ENCODE data around the gene ZNF512.
A peak's percentile ranks its signal among the peaks of the same experiment; 100 is the strongest.

ZNF512 gene

GRCh38 chr2:27640722-27641245 is 57.9 kb downstream of the ZNF512 start:
- no peak for DNase-seq

- DNase-seq: no peak
These were observed 62.4 kb downstream of the ZNF512 start for GRCh38 chr2:27645197-27645596.

- no peak for DNase-seq
These were observed 64.4 kb downstream of the ZNF512 start for GRCh38 chr2:27647289-27647688.

GRCh38 chr2:27647737-27648136 is 64.9 kb downstream of the ZNF512 start:
- no peak for DNase-seq

GRCh38 chr2:27651056-27651455 is 68.2 kb downstream of the ZNF512 start:
- DNase-seq: no peak

- no peak for DNase-seq
These were observed 69.5 kb downstream of the ZNF512 start for GRCh38 chr2:27652341-27652740.

GRCh38 chr2:27652790-27653189 is 69.9 kb downstream of the ZNF512 start:
- DNase-seq: no peak

GRCh38 chr2:27653397-27653796 is 70.6 kb downstream of the ZNF512 start:
- DNase-seq: no peak

GRCh38 chr2:27655155-27655951 is 72.5 kb downstream of the ZNF512 start:
- DNase-seq: no peak

GRCh38 chr2:27661371-27661770 is 78.5 kb downstream of the ZNF512 start:
- no peak for DNase-seq

- peak; percentile 88 for DNase-seq
These were observed 80.7 kb downstream of the ZNF512 start, which contains the start of the genes SLC4A1AP and SUPT7L for GRCh38 chr2:27663285-27664153. SLC4A1AP (plus strand) TSS chr2:27663889; CDS start chr2:27663915, 26 bp downstream. SUPT7L (minus strand) TSS chr2:27663614; CDS start chr2:27662192, 1,422 bp downstream.

- DNase-seq: peak; percentile 56
These were observed 81.3 kb downstream of the ZNF512 start for GRCh38 chr2:27664154-27664574.

- DNase-seq: no peak
These were observed 82.0 kb downstream of the ZNF512 start for GRCh38 chr2:27664622-27665363.

GRCh38 chr2:27667446-27667845 is 84.6 kb downstream of the ZNF512 start:
- DNase-seq: no peak

- DNase-seq: no peak
These were observed 88.4 kb downstream of the ZNF512 start for GRCh38 chr2:27671235-27671634.
